ENCODE measurements around the gene PRKAR2B.
"Not testable (repeated sequence)": the region's sequence is repeated elsewhere in the genome, so short reads cannot be mapped to it uniquely, and the experiment has no call there.

- not testable (repeated sequence) for TF ChIP-seq CTCF, POLR2A (IDR thresholded peaks at IDR 0.05)
Observed at GRCh38 chr7:107093671-107094070, 49.2 kb downstream of the PRKAR2B start.

Data from lower leg skin (tissue), 3 donors.